ENCODE results near the gene B3GLCT. TPM values are rescaled to one million over a fixed set of nuclear protein-coding genes. Genes with fewer than 3 reads are reported as not detected.
A peak's percentile ranks its signal among the peaks of the same experiment; 100 is the strongest.

Gene B3GLCT
- total and polyA plus RNA-seq, 4 experiments from 2014 or later: 5.2 to 10.2 (median 6.6) TPM

DNA sequence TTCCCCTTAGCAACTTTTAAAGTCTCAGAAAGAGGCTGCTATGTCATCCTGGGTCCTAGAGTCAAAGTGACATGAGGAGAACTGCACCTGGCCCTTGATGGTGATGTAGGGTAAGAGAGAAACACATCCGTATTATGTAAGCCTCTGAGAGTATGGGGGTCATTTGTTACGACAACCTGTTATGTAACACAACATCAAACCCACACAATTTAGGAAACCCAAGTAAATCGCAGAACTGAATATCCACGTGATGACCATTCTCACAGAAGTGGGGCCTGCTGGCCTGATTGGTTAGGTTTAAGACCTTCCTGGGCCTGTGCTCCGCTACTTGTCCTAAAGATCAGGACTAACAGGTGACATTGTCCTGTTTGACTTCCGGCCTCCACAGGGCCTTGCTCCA is 15.3 kb upstream of the B3GLCT start:
- H3K27ac Mint-ChIP-seq: no peak overlapping the region
- peaks cover 0 to 2% (median 0%) of the 10 kb centered on the region in 8 donors for H3K9me3 Mint-ChIP-seq
- Histone ChIP-seq H3K27ac (ENCODE audit: low read depth, low read length) (no peak overlapping the region), H3K4me1 (ENCODE audit: insufficient read depth, low read length) (no peaks in the 10 kb centered on the region), H3K27me3 (ENCODE audit: insufficient read depth, low read length) (no peaks in the 10 kb centered on the region), H3K36me3 (ENCODE audit: insufficient read depth, low read length) (no peaks in the 10 kb centered on the region), H3K4me3 (ENCODE audit: low read length in 2 of 2) (no peak overlapping the region), H3K9me3 (ENCODE audit: control insufficient read depth in 1 of 2, low read length in 2 of 2) (no peaks in the 10 kb centered on the region)
- ChIA-PET CTCF (ENCODE audit: partially characterized antibody) (no interaction called here), POLR2A (ENCODE audit: partially characterized antibody) (no interaction called here)
- DNase-seq: no peak
- no peak overlapping the region for H3K4me3 Mint-ChIP-seq
- H3K27me3 Mint-ChIP-seq: peaks cover 0 to 3% of the 10 kb centered on the region in 2 donors
- no peaks in the 10 kb centered on the region for H3K36me3 Mint-ChIP-seq
- H3K4me1 Mint-ChIP-seq: no peaks in the 10 kb centered on the region
- intact Hi-C loops (cut with micrococcal nuclease): no loop called here

DNA sequence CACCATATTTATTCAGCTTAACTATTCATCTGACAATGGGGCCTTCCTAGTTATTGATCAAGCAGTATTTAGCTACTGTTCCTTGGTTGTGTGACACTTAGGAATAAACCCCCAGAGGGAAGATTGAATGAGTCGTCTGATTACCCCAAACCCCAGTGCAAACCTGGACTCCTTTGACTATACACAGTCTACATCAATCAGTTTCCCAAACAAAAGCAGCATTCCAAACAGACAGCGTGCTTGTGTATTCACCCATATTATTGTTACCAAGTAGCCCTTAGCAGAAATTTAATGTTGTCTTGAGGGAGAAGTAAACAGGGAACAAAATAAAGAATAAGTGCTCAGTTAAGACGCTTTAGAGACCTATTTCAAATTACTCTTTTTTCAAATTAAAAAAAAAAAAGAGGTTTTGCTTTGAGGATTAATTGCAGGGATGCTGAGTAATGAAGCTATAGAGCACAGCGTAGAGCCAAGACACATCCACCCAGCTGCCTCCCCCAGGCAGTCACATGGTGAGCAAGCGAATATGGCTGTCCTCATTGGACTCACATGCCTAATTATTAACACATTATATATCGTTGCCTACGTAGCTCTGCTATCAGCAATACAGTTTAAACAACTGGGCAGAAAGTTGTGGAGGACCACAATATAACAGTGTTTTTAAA is 14.7 kb upstream of the B3GLCT start:
- no peaks in the 10 kb centered on the region for H3K4me1 Mint-ChIP-seq
- Histone ChIP-seq H3K9me3 (ENCODE audit: control insufficient read depth in 1 of 2, low read length in 2 of 2) (no peaks in the 10 kb centered on the region), H3K27ac (ENCODE audit: low read depth, low read length) (no peak overlapping the region), H3K36me3 (ENCODE audit: insufficient read depth, low read length) (no peaks in the 10 kb centered on the region), H3K4me3 (ENCODE audit: low read length in 2 of 2) (no peak overlapping the region), H3K4me1 (ENCODE audit: insufficient read depth, low read length) (no peaks in the 10 kb centered on the region), H3K27me3 (ENCODE audit: insufficient read depth, low read length) (no peaks in the 10 kb centered on the region)
- POLR2A ChIA-PET (ENCODE audit: partially characterized antibody): no interaction called here
- H3K9me3 Mint-ChIP-seq: peaks cover 0 to 2% (median 0%) of the 10 kb centered on the region in 8 donors
- H3K4me3 Mint-ChIP-seq: no peak overlapping the region
- no peak overlapping the region for H3K27ac Mint-ChIP-seq
- DNase-seq: no peak
- peaks cover 0 to 5% of the 10 kb centered on the region in 2 donors for H3K27me3 Mint-ChIP-seq
- intact Hi-C loops (cut with micrococcal nuclease): no loop called here
- CTCF ChIA-PET (ENCODE audit: partially characterized antibody): interaction anchor here (1.0 kb wide), 1 partner anchor 16 kb away, joined by 3 read pairs; no protein-coding TSS in a partner anchor
- H3K36me3 Mint-ChIP-seq: no peaks in the 10 kb centered on the region

DNA sequence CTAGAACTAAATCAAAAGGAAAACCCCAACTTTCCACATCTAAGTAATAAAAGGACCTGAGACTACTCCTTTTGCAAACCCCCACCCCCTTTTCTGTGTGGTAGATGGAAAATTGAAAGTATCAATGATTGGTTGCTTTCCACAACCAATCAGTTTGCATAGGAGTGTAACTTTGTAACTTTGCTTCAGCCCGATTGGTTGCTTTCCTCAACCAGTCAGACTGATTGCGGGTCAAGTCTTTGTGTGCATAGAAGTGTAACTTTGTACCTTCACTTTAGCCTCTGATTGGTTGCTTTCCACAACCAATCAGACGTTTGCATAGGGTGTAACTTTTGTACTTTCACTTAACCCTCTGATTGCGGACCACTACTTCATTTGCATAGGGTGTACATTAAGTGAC is 8.0 kb upstream of the B3GLCT start:
- CTCF ChIA-PET (ENCODE audit: partially characterized antibody): interaction anchor here (0.6 kb wide), 1 partner anchor 7 kb away, joined by 3 read pairs; no protein-coding TSS in a partner anchor
- no peak overlapping the region for H3K27ac Mint-ChIP-seq
- no peaks in the 10 kb centered on the region for H3K36me3 ChIP-seq (ENCODE audit: insufficient read depth, low read length)
- H3K27ac ChIP-seq (ENCODE audit: low read depth, low read length): no peak overlapping the region
- no peak for DNase-seq
- no peaks in the 10 kb centered on the region for H3K4me1 ChIP-seq (ENCODE audit: insufficient read depth, low read length)
- H3K4me1 Mint-ChIP-seq: peaks cover 0 to 3% (median 0%) of the 10 kb centered on the region in 4 donors
- peaks cover 0 to 2% (median 0%) of the 10 kb centered on the region in 8 donors for H3K9me3 Mint-ChIP-seq
- no peak overlapping the region for H3K4me3 Mint-ChIP-seq
- intact Hi-C loops (cut with micrococcal nuclease): no loop called here
- no peaks in the 10 kb centered on the region for H3K36me3 Mint-ChIP-seq
- peaks cover 1 to 4% of the 10 kb centered on the region in 2 donors for H3K27me3 Mint-ChIP-seq
- no peak overlapping the region for H3K4me3 ChIP-seq (ENCODE audit: low read length in 2 of 2)
- H3K27me3 ChIP-seq (ENCODE audit: insufficient read depth, low read length): no peaks in the 10 kb centered on the region
- no peaks in the 10 kb centered on the region for H3K9me3 ChIP-seq (ENCODE audit: control insufficient read depth in 1 of 2, low read length in 2 of 2)
- POLR2A ChIA-PET (ENCODE audit: partially characterized antibody): no interaction called here

DNA sequence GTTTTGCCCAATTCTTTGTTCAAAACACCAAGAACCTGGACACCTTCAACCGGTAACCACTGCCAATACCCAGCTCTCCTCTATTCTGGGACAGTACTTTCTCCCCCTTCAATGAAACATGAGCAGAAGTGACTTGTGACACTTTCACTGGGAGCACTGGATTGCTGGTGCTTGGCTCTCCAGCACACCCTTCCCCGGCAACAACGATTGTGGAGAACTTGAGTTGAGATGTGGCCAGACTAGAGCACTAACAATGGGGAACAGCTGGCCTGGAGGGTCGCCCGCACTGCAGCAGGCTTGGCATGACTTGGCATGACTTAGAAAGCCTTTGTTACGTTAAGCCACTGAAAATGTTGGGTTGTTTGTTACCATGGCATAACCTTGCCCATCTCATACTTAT is 7.5 kb upstream of the B3GLCT start:
- Histone ChIP-seq H3K36me3 (ENCODE audit: insufficient read depth, low read length) (no peaks in the 10 kb centered on the region), H3K27ac (ENCODE audit: low read depth, low read length) (no peak overlapping the region), H3K27me3 (ENCODE audit: insufficient read depth, low read length) (no peaks in the 10 kb centered on the region), H3K4me1 (ENCODE audit: insufficient read depth, low read length) (no peaks in the 10 kb centered on the region), H3K9me3 (ENCODE audit: control insufficient read depth in 1 of 2, low read length in 2 of 2) (no peaks in the 10 kb centered on the region), H3K4me3 (ENCODE audit: low read length in 2 of 2) (no peak overlapping the region)
- peaks cover 0 to 3% (median 0%) of the 10 kb centered on the region in 4 donors for H3K4me1 Mint-ChIP-seq
- peaks cover 1 to 4% of the 10 kb centered on the region in 2 donors for H3K27me3 Mint-ChIP-seq
- H3K27ac Mint-ChIP-seq: no peak overlapping the region
- no peak for DNase-seq
- H3K9me3 Mint-ChIP-seq: peaks cover 0 to 2% (median 0%) of the 10 kb centered on the region in 8 donors
- intact Hi-C loops (cut with micrococcal nuclease): no loop called here
- CTCF ChIA-PET (ENCODE audit: partially characterized antibody): no interaction called here
- no peak overlapping the region for H3K4me3 Mint-ChIP-seq
- H3K36me3 Mint-ChIP-seq: no peaks in the 10 kb centered on the region
- POLR2A ChIA-PET (ENCODE audit: partially characterized antibody): no interaction called here

DNA sequence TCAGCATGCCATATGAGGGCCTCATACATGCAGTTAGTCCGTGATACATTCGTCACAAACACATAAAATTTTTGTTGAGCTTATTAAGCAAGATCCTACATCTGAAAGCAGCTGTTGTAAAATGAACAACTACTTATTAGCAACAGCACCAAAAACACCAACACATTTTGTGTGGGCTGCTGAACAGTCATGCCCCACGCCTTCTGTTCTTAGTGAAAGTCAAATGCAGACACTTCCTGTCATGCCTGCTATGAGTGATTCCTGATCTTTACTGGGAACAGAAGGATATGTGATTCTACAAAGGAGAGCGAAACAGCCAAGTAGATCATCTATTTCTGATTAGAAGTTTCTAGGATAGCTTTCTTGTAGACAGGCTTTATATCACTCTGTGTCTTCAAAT is 4.2 kb upstream of the B3GLCT start:
- peaks cover 5% of the 10 kb centered on the region for H3K4me1 ChIP-seq (ENCODE audit: insufficient read depth, low read length)
- H3K27ac Mint-ChIP-seq: no peak overlapping the region
- DNase-seq: no peak
- H3K9me3 ChIP-seq (ENCODE audit: control insufficient read depth in 1 of 2, low read length in 2 of 2): no peaks in the 10 kb centered on the region
- no peak overlapping the region for H3K27ac ChIP-seq (ENCODE audit: low read depth, low read length)
- peaks cover 1 to 3% of the 10 kb centered on the region in 2 donors for H3K27me3 Mint-ChIP-seq
- no peak overlapping the region for H3K4me3 ChIP-seq (ENCODE audit: low read length in 2 of 2)
- peaks cover 4 to 8% (median 6%) of the 10 kb centered on the region in 4 donors for H3K4me1 Mint-ChIP-seq
- no peaks in the 10 kb centered on the region for H3K27me3 ChIP-seq (ENCODE audit: insufficient read depth, low read length)
- peaks cover 0 to 2% of the 10 kb centered on the region in 2 donors for H3K36me3 Mint-ChIP-seq
- ChIA-PET POLR2A (ENCODE audit: partially characterized antibody) (interaction anchor here (0.8 kb wide), 1 partner anchor 9 kb away, joined by 4 read pairs; no protein-coding TSS in a partner anchor), CTCF (ENCODE audit: partially characterized antibody) (interaction anchor here (2.2 kb wide), 1 partner anchor 41 kb away, joined by 5 read pairs; no protein-coding TSS in a partner anchor)
- H3K36me3 ChIP-seq (ENCODE audit: insufficient read depth, low read length): no peaks in the 10 kb centered on the region
- intact Hi-C loops (cut with micrococcal nuclease): no loop called here
- no peaks in the 10 kb centered on the region for H3K9me3 Mint-ChIP-seq
- no peak overlapping the region for H3K4me3 Mint-ChIP-seq

DNA sequence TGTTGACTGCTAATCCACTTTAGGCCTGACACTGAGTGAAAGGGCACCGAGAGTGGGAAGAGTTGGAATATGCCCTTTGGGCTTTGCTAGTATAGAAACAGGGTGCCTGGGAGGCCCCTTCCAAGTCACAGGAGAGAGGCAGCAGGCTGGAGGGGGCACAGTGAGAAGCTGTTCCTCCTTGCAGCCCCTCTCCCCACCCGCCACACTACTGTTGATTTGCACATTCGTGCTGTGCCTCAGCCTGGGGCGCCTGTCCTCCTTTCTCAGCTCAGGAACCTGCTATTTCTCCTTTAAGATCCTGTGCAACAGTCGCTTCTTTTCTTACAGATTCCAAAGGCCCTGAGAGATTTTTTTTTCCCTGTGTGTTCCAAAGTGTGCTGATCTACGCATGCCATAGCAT is 2.8 kb upstream of the B3GLCT start:
- Mint-ChIP-seq H3K36me3 (peaks cover 0 to 2% of the 10 kb centered on the region in 2 donors), H3K27me3 (peaks cover 0 to 1% of the 10 kb centered on the region in 2 donors), H3K27ac (peak overlapping the region in 2 of 7 donors; percentile 37 to 40), H3K4me1 (peaks cover 10 to 14% (median 13%) of the 10 kb centered on the region in 4 donors), H3K9me3 (no peaks in the 10 kb centered on the region), H3K4me3 (peak overlapping the region in 1 of 8 donors; percentile 44)
- Histone ChIP-seq H3K36me3 (ENCODE audit: insufficient read depth, low read length) (no peaks in the 10 kb centered on the region), H3K27ac (ENCODE audit: low read depth, low read length) (no peak overlapping the region), H3K9me3 (ENCODE audit: control insufficient read depth in 1 of 2, low read length in 2 of 2) (no peaks in the 10 kb centered on the region), H3K4me3 (ENCODE audit: low read length in 2 of 2) (no peak overlapping the region), H3K4me1 (ENCODE audit: insufficient read depth, low read length) (peaks cover 13% of the 10 kb centered on the region), H3K27me3 (ENCODE audit: insufficient read depth, low read length) (no peaks in the 10 kb centered on the region)
- DNase-seq: no peak
- ChIA-PET CTCF (ENCODE audit: partially characterized antibody) (no interaction called here), POLR2A (ENCODE audit: partially characterized antibody) (no interaction called here)
- intact Hi-C loops (cut with micrococcal nuclease): no loop called here

DNA sequence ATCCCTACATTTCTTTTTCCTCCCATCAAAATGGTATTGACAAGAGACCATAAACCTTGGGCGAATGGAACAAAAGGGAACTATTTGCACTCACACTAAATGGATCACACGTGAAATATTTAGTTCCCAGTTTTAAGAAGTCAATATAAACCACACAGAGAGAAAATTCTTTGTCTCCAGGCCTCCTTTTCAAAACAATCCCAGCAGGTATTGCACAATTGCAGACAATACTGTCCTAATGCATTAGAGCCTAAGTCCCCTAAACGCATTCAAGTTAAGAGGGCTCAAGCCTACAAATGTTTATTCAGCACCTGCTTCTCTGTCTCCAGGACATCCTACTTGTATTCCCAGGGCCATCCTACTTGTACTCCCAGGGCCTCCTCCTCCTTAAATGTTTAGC is 1.3 kb upstream of the B3GLCT start:
- no peak overlapping the region for H3K4me3 ChIP-seq (ENCODE audit: low read length in 2 of 2)
- ChIA-PET POLR2A (ENCODE audit: partially characterized antibody) (no interaction called here), CTCF (ENCODE audit: partially characterized antibody) (no interaction called here)
- Mint-ChIP-seq H3K4me3 (peak overlapping the region in 5 of 8 donors; percentile 12 to 44 (median 36)), H3K27me3 (no peaks in the 10 kb centered on the region), H3K9me3 (no peaks in the 10 kb centered on the region), H3K4me1 (peaks cover 12 to 14% (median 13%) of the 10 kb centered on the region in 4 donors), H3K27ac (peak overlapping the region in 2 of 7 donors; percentile 3 to 90), H3K36me3 (peaks cover 0 to 2% of the 10 kb centered on the region in 2 donors)
- intact Hi-C loops (cut with micrococcal nuclease): no loop called here
- peaks cover 13% of the 10 kb centered on the region for H3K4me1 ChIP-seq (ENCODE audit: insufficient read depth, low read length)
- H3K27me3 ChIP-seq (ENCODE audit: insufficient read depth, low read length): no peaks in the 10 kb centered on the region
- DNase-seq: no peak
- no peak overlapping the region for H3K27ac ChIP-seq (ENCODE audit: low read depth, low read length)
- no peaks in the 10 kb centered on the region for H3K36me3 ChIP-seq (ENCODE audit: insufficient read depth, low read length)
- H3K9me3 ChIP-seq (ENCODE audit: control insufficient read depth in 1 of 2, low read length in 2 of 2): no peaks in the 10 kb centered on the region
